Measurements from ENCODE around the gene OR10V1.
"Not testable (repeated sequence)": the region's sequence is repeated elsewhere in the genome, so short reads cannot be mapped to it uniquely, and the experiment has no call there.

Gene OR10V1

GRCh38 chr11:59730896-59731565 is 17.4 kb upstream of the OR10V1 start:
- DNase-seq (ENCODE audit: low read depth in 1 of 2, low spot score in 1 of 2) = no peak
- in situ Hi-C loops (cut with HindIII; ENCODE audit: low pct_unique_long_range_greater_than_20kb, low sequenced_read_pairs) = no loop called here
- no peak for TF ChIP-seq JUND (IDR thresholded peaks at IDR 0.05; ENCODE audit: low read depth)

GRCh38 chr11:59729834-59730233 is 16.2 kb upstream of the OR10V1 start:
- no peak for DNase-seq (ENCODE audit: low read depth in 1 of 2, low spot score in 1 of 2)
- TF ChIP-seq JUND (IDR thresholded peaks at IDR 0.05; ENCODE audit: low read depth) = no peak
- in situ Hi-C loops (cut with HindIII; ENCODE audit: low pct_unique_long_range_greater_than_20kb, low sequenced_read_pairs) = no loop called here

- in situ Hi-C loops (cut with HindIII; ENCODE audit: low pct_unique_long_range_greater_than_20kb, low sequenced_read_pairs) = no loop called here
- no peak for TF ChIP-seq JUND (IDR thresholded peaks at IDR 0.05; ENCODE audit: low read depth)
- no peak for DNase-seq (ENCODE audit: low read depth in 1 of 2, low spot score in 1 of 2)
Measured at GRCh38 chr11:59728913-59729312, 15.3 kb upstream of the OR10V1 start.

DNA sequence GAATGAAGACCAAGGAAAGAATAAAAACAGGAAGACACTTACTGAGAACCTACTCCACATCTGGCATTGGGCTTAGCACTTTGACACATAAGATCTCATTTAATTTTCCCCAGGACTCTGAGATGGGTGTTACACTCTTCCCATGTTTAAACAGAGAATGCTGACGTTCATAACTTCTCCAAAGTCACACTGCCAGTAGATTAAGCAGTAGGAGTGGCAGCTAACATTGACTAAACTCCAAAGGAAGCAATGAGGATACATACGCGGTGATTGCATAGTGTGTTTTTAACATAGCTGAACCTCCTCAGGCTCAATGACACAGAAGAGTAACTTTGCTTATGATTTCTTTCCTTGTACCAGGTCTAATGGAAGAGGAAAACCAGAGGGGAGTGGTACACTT is 14.5 kb upstream of the OR10V1 start:
- in situ Hi-C loops (cut with HindIII; ENCODE audit: low pct_unique_long_range_greater_than_20kb, low sequenced_read_pairs) = no loop called here
- no peak for TF ChIP-seq JUND (IDR thresholded peaks at IDR 0.05; ENCODE audit: low read depth)
- no peak for DNase-seq (ENCODE audit: low read depth in 1 of 2, low spot score in 1 of 2)

DNA sequence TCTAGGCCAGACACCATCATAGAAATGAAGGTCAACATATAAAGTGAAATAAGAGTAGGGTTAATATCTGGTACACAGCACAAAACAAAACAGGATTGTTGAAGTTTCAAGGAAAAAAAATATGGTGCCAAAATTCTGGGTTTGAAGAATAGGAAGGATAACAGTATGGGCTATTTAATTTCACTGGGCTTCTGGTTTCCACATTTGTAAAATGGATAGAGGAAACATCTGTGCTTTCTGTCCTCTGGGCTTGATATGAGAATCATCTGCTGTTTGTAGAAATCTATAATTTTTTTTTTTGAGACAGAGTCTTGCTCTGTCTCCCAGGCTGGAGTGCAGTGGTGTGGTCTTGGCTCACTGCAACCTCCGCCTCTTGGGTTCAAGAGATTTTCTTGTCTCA is 13.8 kb upstream of the OR10V1 start:
- TF ChIP-seq JUND (IDR thresholded peaks at IDR 0.05; ENCODE audit: low read depth) = no peak
- no peak for DNase-seq (ENCODE audit: low read depth in 1 of 2, low spot score in 1 of 2)
- in situ Hi-C loops (cut with HindIII; ENCODE audit: low pct_unique_long_range_greater_than_20kb, low sequenced_read_pairs) = no loop called here

DNA sequence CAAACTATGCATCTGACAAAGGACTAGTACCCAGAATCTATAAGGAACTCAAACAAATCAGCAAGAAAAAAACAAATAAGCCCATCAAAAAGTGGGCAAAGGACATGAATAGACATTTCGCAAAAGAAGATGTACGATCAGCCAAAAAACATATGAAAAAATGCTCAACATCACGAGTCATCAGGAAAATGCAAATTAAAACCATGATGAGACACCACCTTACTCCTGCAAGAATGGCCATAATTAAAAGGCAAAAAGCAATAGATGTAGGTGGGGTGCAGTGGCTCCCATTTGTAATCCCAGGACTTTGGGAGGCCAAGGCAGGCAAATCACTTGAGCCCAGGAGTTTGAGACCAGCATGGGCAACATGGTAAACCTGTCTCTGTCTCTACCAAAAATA is 10.4 kb upstream of the OR10V1 start:
- no peak for DNase-seq (ENCODE audit: low read depth in 1 of 2, low spot score in 1 of 2)
- in situ Hi-C loops (cut with HindIII; ENCODE audit: low pct_unique_long_range_greater_than_20kb, low sequenced_read_pairs) = no loop called here
- no peak for TF ChIP-seq JUND (IDR thresholded peaks at IDR 0.05; ENCODE audit: low read depth)

DNA sequence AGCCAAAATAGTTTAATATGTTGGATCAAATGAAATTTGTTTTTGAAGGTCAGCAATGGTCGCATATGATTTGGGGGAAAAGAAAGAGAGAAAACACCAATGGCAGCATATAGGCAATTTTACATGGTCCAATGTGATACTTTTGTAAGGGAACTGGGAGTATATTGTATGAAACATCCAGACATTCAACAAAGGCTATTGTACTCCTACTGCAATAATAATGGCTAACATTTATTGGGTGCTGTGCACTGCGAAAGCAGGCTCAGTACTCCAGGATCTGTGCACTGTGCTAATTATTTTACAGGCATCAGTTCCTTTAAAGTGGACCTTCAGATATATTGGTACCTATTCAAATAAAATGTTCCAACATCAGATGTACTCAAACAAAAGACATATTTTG is 5.9 kb upstream of the OR10V1 start:
- in situ Hi-C loops (cut with HindIII; ENCODE audit: low pct_unique_long_range_greater_than_20kb, low sequenced_read_pairs) = no loop called here
- no peak for DNase-seq (ENCODE audit: low read depth in 1 of 2, low spot score in 1 of 2)
- TF ChIP-seq JUND (IDR thresholded peaks at IDR 0.05; ENCODE audit: low read depth) = no peak

DNA sequence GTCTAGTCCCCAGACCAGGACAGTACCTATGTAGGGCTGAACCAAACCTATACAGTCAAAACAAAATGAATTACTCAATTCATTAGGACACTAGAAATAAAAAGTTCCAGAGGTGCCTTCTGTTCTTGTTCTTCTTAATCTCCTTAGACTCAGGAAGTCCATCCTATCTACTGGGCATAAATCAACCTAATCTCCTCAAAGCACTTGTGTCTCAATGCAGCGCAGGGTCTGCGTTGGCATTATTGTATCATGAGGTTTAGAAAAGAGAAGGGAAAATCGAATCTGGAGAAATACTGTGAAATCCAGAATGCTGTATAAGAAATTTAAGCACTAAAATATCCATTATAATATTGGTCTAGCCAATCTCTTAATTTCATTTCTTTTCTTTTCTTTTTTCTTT is 2.4 kb upstream of the OR10V1 start:
- no peak for TF ChIP-seq JUND (IDR thresholded peaks at IDR 0.05; ENCODE audit: low read depth)
- in situ Hi-C loops (cut with HindIII; ENCODE audit: low pct_unique_long_range_greater_than_20kb, low sequenced_read_pairs) = no loop called here
- no peak for DNase-seq (ENCODE audit: low read depth in 1 of 2, low spot score in 1 of 2)

- DNase-seq (ENCODE audit: low read depth in 1 of 2, low spot score in 1 of 2) = no peak
- in situ Hi-C loops (cut with HindIII; ENCODE audit: low pct_unique_long_range_greater_than_20kb, low sequenced_read_pairs) = no loop called here
- TF ChIP-seq JUND (IDR thresholded peaks at IDR 0.05; ENCODE audit: low read depth) = no peak
Measured at GRCh38 chr11:59710136-59710847, 3.4 kb downstream of the OR10V1 start.

- no peak for DNase-seq (ENCODE audit: low read depth in 1 of 2, low spot score in 1 of 2)
- TF ChIP-seq JUND (IDR thresholded peaks at IDR 0.05; ENCODE audit: low read depth) = no peak
- in situ Hi-C loops (cut with HindIII; ENCODE audit: low pct_unique_long_range_greater_than_20kb, low sequenced_read_pairs) = no loop called here
Measured at GRCh38 chr11:59708537-59708936, 5.1 kb downstream of the OR10V1 start.

GRCh38 chr11:59707371-59707770 is 6.3 kb downstream of the OR10V1 start:
- TF ChIP-seq JUND (IDR thresholded peaks at IDR 0.05; ENCODE audit: low read depth) = no peak
- no peak for DNase-seq (ENCODE audit: low read depth in 1 of 2, low spot score in 1 of 2)
- in situ Hi-C loops (cut with HindIII; ENCODE audit: low pct_unique_long_range_greater_than_20kb, low sequenced_read_pairs) = no loop called here

GRCh38 chr11:59706518-59707285 is 6.9 kb downstream of the OR10V1 start:
- no peak for TF ChIP-seq JUND (IDR thresholded peaks at IDR 0.05; ENCODE audit: low read depth)
- in situ Hi-C loops (cut with HindIII; ENCODE audit: low pct_unique_long_range_greater_than_20kb, low sequenced_read_pairs) = no loop called here
- no peak for DNase-seq (ENCODE audit: low read depth in 1 of 2, low spot score in 1 of 2)

GRCh38 chr11:59705294-59705693 is 8.4 kb downstream of the OR10V1 start:
- in situ Hi-C loops (cut with HindIII; ENCODE audit: low pct_unique_long_range_greater_than_20kb, low sequenced_read_pairs) = no loop called here
- no peak for DNase-seq (ENCODE audit: low read depth in 1 of 2, low spot score in 1 of 2)
- no peak for TF ChIP-seq JUND (IDR thresholded peaks at IDR 0.05; ENCODE audit: low read depth)

DNA sequence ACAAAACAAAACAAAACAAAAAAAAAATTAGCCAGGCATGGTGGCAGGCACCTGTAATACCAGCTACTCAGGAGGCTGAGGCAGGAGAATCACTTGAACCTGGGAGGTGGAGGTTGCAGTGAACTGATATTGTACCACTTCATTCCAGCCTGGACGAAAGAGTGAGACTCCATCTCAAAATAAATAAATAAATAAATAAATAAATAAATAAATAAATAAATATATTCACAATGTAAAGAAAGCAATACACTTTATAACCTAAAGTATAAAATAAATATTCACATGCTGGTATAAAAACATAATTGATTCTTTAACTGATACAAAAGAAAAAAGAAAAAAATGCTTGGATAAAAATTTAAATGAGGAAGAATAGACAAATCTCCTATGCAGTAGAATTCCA is 10.1 kb downstream of the OR10V1 start:
- in situ Hi-C loops (cut with HindIII; ENCODE audit: low pct_unique_long_range_greater_than_20kb, low sequenced_read_pairs); DNase-seq (ENCODE audit: low read depth in 1 of 2, low spot score in 1 of 2): not testable (repeated sequence)

- DNase-seq (ENCODE audit: low read depth in 1 of 2, low spot score in 1 of 2); in situ Hi-C loops (cut with HindIII; ENCODE audit: low pct_unique_long_range_greater_than_20kb, low sequenced_read_pairs): not testable (repeated sequence)
Measured at GRCh38 chr11:59700157-59700556, 13.5 kb downstream of the OR10V1 start.
